Liver (tissue), 3 donors: ENCODE measurements around the gene MRPS12.

Experiments
- GABPA ChIP-seq, 2 donors: IDR thresholded peaks in 1 of 2; conservative IDR thresholded peaks in 1 of 2; 2 replicates each; pipeline ENCODE4 v1.6.1; 2016; ENCODE audit warnings: antibody characterized with exemption in 2 of 2, mild to moderate bottlenecking in 1 of 2, moderate library complexity in 1 of 2
- TAF1 ChIP-seq: conservative IDR thresholded peaks from 2 replicates; pipeline ENCODE4 v1.6.1; 2016; ENCODE audit warnings: antibody characterized with exemption, mild to moderate bottlenecking
- YY1 ChIP-seq: IDR thresholded peaks from 2 replicates; pipeline ENCODE4 v1.6.1; 2016; ENCODE audit warnings: antibody characterized with exemption, mild to moderate bottlenecking
- TF ChIP-seq, protein P1 (sequence below): fragments of 150-350 bp; IDR thresholded peaks from 2 replicates; pipeline ENCODE4 v1.5.1; 2017; ENCODE audit warnings: improper control_type of control experiment, low read depth, low read length; ENCODE audit not compliant: missing input control
- donor health status: healthy.
- donor health status: healthy.

DNA sequence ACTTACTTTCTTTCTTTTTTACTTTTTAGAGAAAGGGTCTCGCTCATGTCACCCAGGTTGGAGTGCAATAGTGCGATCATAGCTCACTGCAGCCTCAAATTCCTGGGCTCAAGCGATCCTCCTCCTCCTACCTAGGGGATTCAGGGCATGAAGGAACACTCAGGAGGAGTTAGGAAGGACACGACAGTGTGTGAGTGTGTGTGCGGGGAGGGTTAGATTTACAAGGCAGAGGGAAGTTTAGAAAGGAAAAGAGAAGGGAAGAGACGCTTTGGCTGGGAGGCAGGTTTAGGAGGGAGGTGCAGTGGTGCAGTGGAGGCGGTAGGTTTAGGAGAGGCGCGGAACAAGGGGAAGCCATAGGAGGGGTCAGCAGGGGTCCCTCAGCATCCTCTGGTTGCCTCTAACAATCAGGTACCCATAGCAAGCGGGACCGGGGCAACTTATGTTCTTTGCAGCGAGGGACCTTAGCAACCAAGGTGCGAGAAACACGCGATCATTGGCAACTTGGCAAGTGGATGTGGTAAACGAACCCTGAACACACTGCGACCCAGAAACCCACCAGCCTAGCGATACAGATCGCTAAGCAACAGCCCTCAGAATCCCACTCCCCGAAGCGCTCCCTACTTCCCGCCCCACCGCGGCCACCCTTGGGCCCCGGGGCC lies 31.8 kb upstream of the MRPS12 start:
- TF ChIP-seq, protein P1, sequence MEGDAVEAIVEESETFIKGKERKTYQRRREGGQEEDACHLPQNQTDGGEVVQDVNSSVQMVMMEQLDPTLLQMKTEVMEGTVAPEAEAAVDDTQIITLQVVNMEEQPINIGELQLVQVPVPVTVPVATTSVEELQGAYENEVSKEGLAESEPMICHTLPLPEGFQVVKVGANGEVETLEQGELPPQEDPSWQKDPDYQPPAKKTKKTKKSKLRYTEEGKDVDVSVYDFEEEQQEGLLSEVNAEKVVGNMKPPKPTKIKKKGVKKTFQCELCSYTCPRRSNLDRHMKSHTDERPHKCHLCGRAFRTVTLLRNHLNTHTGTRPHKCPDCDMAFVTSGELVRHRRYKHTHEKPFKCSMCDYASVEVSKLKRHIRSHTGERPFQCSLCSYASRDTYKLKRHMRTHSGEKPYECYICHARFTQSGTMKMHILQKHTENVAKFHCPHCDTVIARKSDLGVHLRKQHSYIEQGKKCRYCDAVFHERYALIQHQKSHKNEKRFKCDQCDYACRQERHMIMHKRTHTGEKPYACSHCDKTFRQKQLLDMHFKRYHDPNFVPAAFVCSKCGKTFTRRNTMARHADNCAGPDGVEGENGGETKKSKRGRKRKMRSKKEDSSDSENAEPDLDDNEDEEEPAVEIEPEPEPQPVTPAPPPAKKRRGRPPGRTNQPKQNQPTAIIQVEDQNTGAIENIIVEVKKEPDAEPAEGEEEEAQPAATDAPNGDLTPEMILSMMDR, result no peak
- TF ChIP-seq GABPA (IDR thresholded peaks at IDR 0.05 in 1 of 2, conservative IDR thresholded peaks at IDR 0.05 in 1 of 2) (no peak), YY1 (no peak), TAF1 (no peak)
